ENCODE measurements around the gene CNOT10. TPM values are rescaled to one million over a fixed set of nuclear protein-coding genes. Genes with fewer than 3 reads are reported as not detected.
"Not testable (repeated sequence)": the region's sequence is repeated elsewhere in the genome, so short reads cannot be mapped to it uniquely, and the experiment has no call there.

CNOT10 gene
- total RNA-seq, 5 donors from 2014 or later (not counting 1 experiment from before 2014, with no cell fraction given), result 39.4 to 49.3 (median 45.0) TPM

- peaks cover 3 to 5% of the 10 kb centered on the region in 2 donors for H3K27me3 Mint-ChIP-seq
- CTCF ChIA-PET, result interaction anchor here in 1 of 2 donors (0.7 kb wide), 1 partner anchor 136 kb away, joined by 3 read pairs; no protein-coding TSS in a partner anchor
- H3K4me3 Mint-ChIP-seq, result peak overlapping the region; percentile 83 to 89 (median 87)
- no peaks in the 10 kb centered on the region for H3K9me3 ChIP-seq
- no peaks in the 10 kb centered on the region for H3K36me3 Mint-ChIP-seq
- WGBS (ENCODE audit: insufficient coverage), result 100% methylated on average over 1 of the region's 10 CpGs
- peak overlapping the region in 1 of 2 donors; percentile 59 for H3K4me3 ChIP-seq (ENCODE audit: control insufficient read depth in 1 of 2, extremely low read depth in 1 of 2, low read length in 1 of 2)
- DNase-seq (no peak), ATAC-seq (replicated peaks in 1 of 4) (no peak)
- POLR2A ChIA-PET, result no interaction called here
- peaks cover 2 to 12% of the 10 kb centered on the region in 2 experiments for H3K4me1 ChIP-seq (ENCODE audit: control insufficient read depth in 1 of 2, extremely low read depth in 1 of 2, insufficient read depth in 2 of 2, low read length in 2 of 2)
- H3K27ac ChIP-seq (ENCODE audit: low read length), result no peak overlapping the region
- peaks cover 3 to 14% of the 10 kb centered on the region in 2 experiments for H3K27me3 ChIP-seq (replicated peaks in 1 of 2; ENCODE audit: control insufficient read depth in 2 of 2, extremely low read depth in 1 of 2, insufficient read depth in 2 of 2, low read length in 1 of 2)
- no peaks in the 10 kb centered on the region for H3K9me3 Mint-ChIP-seq
- peaks cover 3 to 10% (median 8%) of the 10 kb centered on the region in 3 donors for H3K4me1 Mint-ChIP-seq
- H3K27ac Mint-ChIP-seq, result no peak overlapping the region
- no peaks in the 10 kb centered on the region for H3K36me3 ChIP-seq (ENCODE audit: control insufficient read depth in 2 of 2, extremely low read depth in 1 of 2, insufficient read depth in 1 of 2, low read length in 1 of 2)
Observed at GRCh38 chr3:32780071-32780734, 95.2 kb downstream of the CNOT10 start.

GRCh38 chr3:32780735-32781210, 95.8 kb downstream of the CNOT10 start:
- H3K27ac ChIP-seq (ENCODE audit: low read length), result no peak overlapping the region
- H3K4me3 Mint-ChIP-seq, result peak overlapping the region; percentile 83 to 89 (median 87)
- no peaks in the 10 kb centered on the region for H3K36me3 Mint-ChIP-seq
- no peaks in the 10 kb centered on the region for H3K9me3 ChIP-seq
- peak overlapping the region in 1 of 2 donors; percentile 27 for H3K27ac Mint-ChIP-seq
- H3K27me3 ChIP-seq (replicated peaks in 1 of 2; ENCODE audit: control insufficient read depth in 2 of 2, extremely low read depth in 1 of 2, insufficient read depth in 2 of 2, low read length in 1 of 2), result peaks cover 3 to 14% of the 10 kb centered on the region in 2 experiments
- peaks cover 3 to 10% (median 8%) of the 10 kb centered on the region in 3 donors for H3K4me1 Mint-ChIP-seq
- no peaks in the 10 kb centered on the region for H3K36me3 ChIP-seq (ENCODE audit: control insufficient read depth in 2 of 2, extremely low read depth in 1 of 2, insufficient read depth in 1 of 2, low read length in 1 of 2)
- ChIA-PET CTCF (interaction anchor here in 1 of 2 donors (0.5 to 0.7 kb wide), 2 partner anchors 136 to 586 kb away, joined by 3 to 5 read pairs; no protein-coding TSS in a partner anchor), POLR2A (no interaction called here)
- DNase-seq, result peak in 3 of 35 experiments; percentile 0 to 1 (median 0)
- peaks cover 3 to 5% of the 10 kb centered on the region in 2 donors for H3K27me3 Mint-ChIP-seq
- peak overlapping the region; percentile 52 to 98 for H3K4me3 ChIP-seq (ENCODE audit: control insufficient read depth in 1 of 2, extremely low read depth in 1 of 2, low read length in 1 of 2)
- ATAC-seq (replicated peaks in 1 of 4), result peak in 3 of 4 experiments; percentile 18 to 30 (median 23)
- H3K9me3 Mint-ChIP-seq, result no peaks in the 10 kb centered on the region
- H3K4me1 ChIP-seq (ENCODE audit: control insufficient read depth in 1 of 2, extremely low read depth in 1 of 2, insufficient read depth in 2 of 2, low read length in 2 of 2), result peaks cover 2 to 12% of the 10 kb centered on the region in 2 experiments
- WGBS (ENCODE audit: insufficient coverage), result 7% methylated on average over 26 of the region's 36 CpGs

- H3K27me3 Mint-ChIP-seq, result peaks cover 3 to 5% of the 10 kb centered on the region in 2 donors
- peak in 34 of 35 experiments; percentile 13 to 69 (median 40) for DNase-seq
- Histone ChIP-seq H3K4me3 (ENCODE audit: control insufficient read depth in 1 of 2, extremely low read depth in 1 of 2, low read length in 1 of 2) (peak overlapping the region; percentile 52 to 98), H3K27ac (ENCODE audit: low read length) (no peak overlapping the region), H3K9me3 (no peaks in the 10 kb centered on the region), H3K36me3 (ENCODE audit: control insufficient read depth in 2 of 2, extremely low read depth in 1 of 2, insufficient read depth in 1 of 2, low read length in 1 of 2) (no peaks in the 10 kb centered on the region), H3K27me3 (replicated peaks in 1 of 2; ENCODE audit: control insufficient read depth in 2 of 2, extremely low read depth in 1 of 2, insufficient read depth in 2 of 2, low read length in 1 of 2) (peaks cover 3 to 14% of the 10 kb centered on the region in 2 experiments), H3K4me1 (ENCODE audit: control insufficient read depth in 1 of 2, extremely low read depth in 1 of 2, insufficient read depth in 2 of 2, low read length in 2 of 2) (peaks cover 2 to 12% of the 10 kb centered on the region in 2 experiments)
- ChIA-PET CTCF (interaction anchor here (0.5 to 0.7 kb wide), 3 partner anchors 135 to 586 kb away, joined by 3 to 5 read pairs (median 5); no protein-coding TSS in a partner anchor), POLR2A (interaction anchor here in 1 of 2 donors (0.6 kb wide), 1 partner anchor 154 kb away, joined by 3 read pairs; no protein-coding TSS in a partner anchor)
- H3K36me3 Mint-ChIP-seq, result no peaks in the 10 kb centered on the region
- H3K4me3 Mint-ChIP-seq, result peak overlapping the region; percentile 83 to 89 (median 87)
- peak overlapping the region in 1 of 2 donors; percentile 27 for H3K27ac Mint-ChIP-seq
- ATAC-seq (replicated peaks in 1 of 4), result peak; percentile 86 to 91 (median 88)
- H3K9me3 Mint-ChIP-seq, result no peaks in the 10 kb centered on the region
- peaks cover 3 to 10% (median 8%) of the 10 kb centered on the region in 3 donors for H3K4me1 Mint-ChIP-seq
- whole genome bisulfite sequencing (ENCODE audit: insufficient coverage), result under 1% methylated on average over 52 of the region's 59 CpGs
Observed at GRCh38 chr3:32781211-32781968, 96.4 kb downstream of the CNOT10 start.

- POLR2A ChIA-PET, result interaction anchor here in 1 of 2 donors (0.6 kb wide), 1 partner anchor 154 kb away, joined by 3 read pairs; no protein-coding TSS in a partner anchor
- H3K27ac ChIP-seq (ENCODE audit: low read length); H3K36me3 ChIP-seq (ENCODE audit: control insufficient read depth in 2 of 2, extremely low read depth in 1 of 2, insufficient read depth in 1 of 2, low read length in 1 of 2); DNase-seq; H3K4me3 ChIP-seq (ENCODE audit: control insufficient read depth in 1 of 2, extremely low read depth in 1 of 2, low read length in 1 of 2); H3K27me3 Mint-ChIP-seq; H3K36me3 Mint-ChIP-seq; H3K9me3 Mint-ChIP-seq; H3K9me3 ChIP-seq; H3K27ac Mint-ChIP-seq; ATAC-seq (replicated peaks in 1 of 4): not testable (repeated sequence)
- Histone ChIP-seq H3K4me1 (ENCODE audit: control insufficient read depth in 1 of 2, extremely low read depth in 1 of 2, insufficient read depth in 2 of 2, low read length in 2 of 2) (peaks cover 2 to 12% of the 10 kb centered on the region in 2 experiments), H3K27me3 (replicated peaks in 1 of 2; ENCODE audit: control insufficient read depth in 2 of 2, extremely low read depth in 1 of 2, insufficient read depth in 2 of 2, low read length in 1 of 2) (peaks cover 3 to 14% of the 10 kb centered on the region in 2 experiments)
- WGBS (ENCODE audit: insufficient coverage), result 100% methylated on average over 3 of the region's 9 CpGs
- H3K4me1 Mint-ChIP-seq, result peaks cover 3 to 10% (median 8%) of the 10 kb centered on the region in 3 donors
- H3K4me3 Mint-ChIP-seq, result peak overlapping the region; percentile 41 to 89 (median 55)
- CTCF ChIA-PET, result interaction anchor here in 1 of 2 donors (0.6 kb wide), 1 partner anchor 400 kb away, joined by 5 read pairs; no protein-coding TSS in a partner anchor
Observed at GRCh38 chr3:32781969-32782270, 96.9 kb downstream of the CNOT10 start.

GRCh38 chr3:32782407-32782806, 97.4 kb downstream of the CNOT10 start:
- Histone ChIP-seq H3K4me1 (ENCODE audit: control insufficient read depth in 1 of 2, extremely low read depth in 1 of 2, insufficient read depth in 2 of 2, low read length in 2 of 2) (peaks cover 2 to 12% of the 10 kb centered on the region in 2 experiments), H3K4me3 (ENCODE audit: control insufficient read depth in 1 of 2, extremely low read depth in 1 of 2, low read length in 1 of 2) (no peak overlapping the region), H3K9me3 (no peaks in the 10 kb centered on the region), H3K27ac (ENCODE audit: low read length) (no peak overlapping the region), H3K27me3 (replicated peaks in 1 of 2; ENCODE audit: control insufficient read depth in 2 of 2, extremely low read depth in 1 of 2, insufficient read depth in 2 of 2, low read length in 1 of 2) (peaks cover 3 to 14% of the 10 kb centered on the region in 2 experiments), H3K36me3 (ENCODE audit: control insufficient read depth in 2 of 2, extremely low read depth in 1 of 2, insufficient read depth in 1 of 2, low read length in 1 of 2) (no peaks in the 10 kb centered on the region)
- H3K4me3 Mint-ChIP-seq, result peak overlapping the region; percentile 41 to 89 (median 55)
- no peaks in the 10 kb centered on the region for H3K36me3 Mint-ChIP-seq
- POLR2A ChIA-PET, result no interaction called here
- CTCF ChIA-PET, result no interaction called here
- H3K4me1 Mint-ChIP-seq, result peaks cover 3 to 10% (median 8%) of the 10 kb centered on the region in 3 donors
- DNase-seq, result no peak
- no peak for ATAC-seq (replicated peaks in 1 of 4)
- H3K9me3 Mint-ChIP-seq, result no peaks in the 10 kb centered on the region
- no peak overlapping the region for H3K27ac Mint-ChIP-seq
- 100% methylated on average over 2 of the region's 3 CpGs for WGBS (ENCODE audit: insufficient coverage)
- peaks cover 3 to 8% of the 10 kb centered on the region in 2 donors for H3K27me3 Mint-ChIP-seq

- Histone ChIP-seq H3K9me3 (no peaks in the 10 kb centered on the region), H3K27me3 (replicated peaks in 1 of 2; ENCODE audit: control insufficient read depth in 2 of 2, extremely low read depth in 1 of 2, insufficient read depth in 2 of 2, low read length in 1 of 2) (peaks cover 0 to 9% of the 10 kb centered on the region in 2 experiments), H3K27ac (ENCODE audit: low read length) (no peak overlapping the region), H3K4me3 (ENCODE audit: control insufficient read depth in 1 of 2, extremely low read depth in 1 of 2, low read length in 1 of 2) (no peak overlapping the region), H3K4me1 (ENCODE audit: control insufficient read depth in 1 of 2, extremely low read depth in 1 of 2, insufficient read depth in 2 of 2, low read length in 2 of 2) (no peaks in the 10 kb centered on the region), H3K36me3 (ENCODE audit: control insufficient read depth in 2 of 2, extremely low read depth in 1 of 2, insufficient read depth in 1 of 2, low read length in 1 of 2) (no peaks in the 10 kb centered on the region)
- DNase-seq (no peak), ATAC-seq (replicated peaks in 1 of 4) (no peak)
- ChIA-PET CTCF (interaction anchor here in 1 of 2 donors (0.6 kb wide), 2 partner anchors 8 to 161 kb away, joined by 3 to 5 read pairs; no protein-coding TSS in a partner anchor), POLR2A (no interaction called here)
- peaks cover 1 to 5% of the 10 kb centered on the region in 2 donors for H3K27me3 Mint-ChIP-seq
- WGBS (ENCODE audit: insufficient coverage), result 76% methylated on average over 3 of the region's 3 CpGs
- no peaks in the 10 kb centered on the region for H3K4me1 Mint-ChIP-seq
- H3K27ac Mint-ChIP-seq, result no peak overlapping the region
- H3K9me3 Mint-ChIP-seq, result no peaks in the 10 kb centered on the region
- no peak overlapping the region for H3K4me3 Mint-ChIP-seq
- no peaks in the 10 kb centered on the region for H3K36me3 Mint-ChIP-seq
Observed at GRCh38 chr3:32791833-32792232, 106.8 kb downstream of the CNOT10 start.

All from T-cell (primary cell).